Stomach smooth muscle (tissue), 2 donors: ENCODE results near the gene IL17REL.

Source experiments
- H3K27ac ChIP-seq: one replicate; pipeline ENCODE4 v1.7.0; 2013; ENCODE audit warnings: mild to moderate bottlenecking, low read length, inconsistent platforms
- H3K27me3 ChIP-seq, 2 donors: one replicate each; pipeline ENCODE4 v1.7.0; 2013; ENCODE audit warnings: low read length in 2 of 2; ENCODE audit not compliant: insufficient read depth in 2 of 2, control insufficient read depth in 1 of 2
- H3K36me3 ChIP-seq, 2 donors: one replicate each; pipeline ENCODE4 v1.7.0; 2013; ENCODE audit warnings: low read length in 2 of 2; ENCODE audit not compliant: control insufficient read depth in 2 of 2, insufficient read depth in 2 of 2
- H3K4me1 ChIP-seq: one replicate; pipeline ENCODE4 v1.7.0; 2013; ENCODE audit warnings: low read length; ENCODE audit not compliant: control insufficient read depth, insufficient read depth
- H3K4me3 ChIP-seq, 2 donors: one replicate each; pipeline ENCODE4 v1.7.0; 2013; ENCODE audit warnings: low read length in 2 of 2
- H3K9ac ChIP-seq, 2 donors: one replicate each; pipeline ENCODE4 v1.7.0; 2013; ENCODE audit warnings: low read length in 2 of 2, mild to moderate bottlenecking in 1 of 2
- H3K9me3 ChIP-seq, 2 donors: one replicate each; pipeline ENCODE4 v1.7.0; 2013; ENCODE audit warnings: low read length in 2 of 2; ENCODE audit not compliant: control insufficient read depth in 2 of 2
- donor health status: healthy.
- donor health status: Pancreatic carcinoma.

Gene IL17REL

DNA sequence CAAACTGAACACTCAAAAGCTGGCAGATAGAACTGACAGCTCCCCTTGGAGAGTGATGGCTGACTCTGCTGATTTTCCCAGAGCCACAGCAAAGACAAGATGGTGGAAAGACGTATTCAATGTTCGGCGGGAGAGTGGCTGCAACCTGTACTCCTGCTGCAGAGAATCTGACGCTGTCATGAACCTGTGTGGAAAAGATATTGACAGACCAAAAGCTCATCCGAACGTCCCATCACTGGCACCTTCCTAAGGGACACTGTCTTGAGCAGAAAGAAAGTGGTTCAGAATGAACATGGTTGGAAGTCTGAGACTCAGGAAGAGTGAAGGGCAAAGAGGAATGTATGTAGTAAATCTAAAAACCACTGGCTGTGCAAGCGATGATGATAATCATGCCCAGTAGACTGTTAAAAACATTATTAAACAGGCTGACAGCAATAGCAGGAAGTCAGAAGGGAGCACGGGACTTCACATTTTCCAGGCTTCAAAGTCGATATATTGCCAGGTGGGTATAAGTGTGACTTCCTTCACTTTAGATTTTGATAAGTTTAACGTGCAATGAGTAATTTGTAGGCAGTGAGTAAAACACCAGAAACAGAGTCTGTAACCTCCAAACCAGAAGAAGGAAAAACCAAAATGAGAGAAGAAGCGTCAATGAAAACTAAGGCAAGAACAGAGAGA lies 6.2 kb upstream of the IL17REL start:
- H3K4me1 ChIP-seq, result peaks cover 4% of the 10 kb centered on the region
- H3K27ac ChIP-seq, result no peak overlapping the region
- no peaks in the 10 kb centered on the region for H3K36me3 ChIP-seq
- peaks cover 33 to 38% of the 10 kb centered on the region in 2 donors for H3K27me3 ChIP-seq
- no peak overlapping the region for H3K4me3 ChIP-seq
- H3K9me3 ChIP-seq, result peaks cover 0 to 5% of the 10 kb centered on the region in 2 donors
- H3K9ac ChIP-seq, result no peak overlapping the region

DNA sequence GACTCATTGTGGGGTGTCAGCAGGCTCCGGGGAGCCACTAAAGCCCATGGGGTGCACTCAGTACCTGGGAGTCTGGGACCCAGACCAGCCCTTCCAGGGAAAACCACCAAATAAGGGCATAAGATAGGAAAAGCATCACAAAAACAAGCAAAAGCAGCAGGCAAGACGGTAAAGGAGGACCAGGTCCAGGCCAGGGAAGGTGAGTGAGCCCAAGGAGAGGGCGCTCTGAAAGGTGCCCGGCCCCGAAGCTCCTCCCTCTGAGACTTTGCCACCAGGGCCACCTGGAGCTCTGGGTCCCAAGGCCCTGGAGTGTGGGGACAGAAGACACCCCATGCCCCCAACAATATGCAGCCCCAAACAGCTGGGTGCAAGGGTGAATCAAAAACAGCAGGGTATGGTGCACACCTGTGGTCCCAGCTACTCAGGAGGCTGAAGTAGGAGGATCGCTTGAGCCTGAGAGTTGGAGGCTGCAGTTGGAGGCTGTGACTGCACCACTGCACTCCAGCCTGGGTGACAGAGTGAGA lies 5.2 kb upstream of the IL17REL start:
- Histone ChIP-seq H3K36me3 (no peaks in the 10 kb centered on the region), H3K27me3 (peaks cover 37 to 47% of the 10 kb centered on the region in 2 donors), H3K9ac (no peak overlapping the region), H3K9me3 (peaks cover 0 to 5% of the 10 kb centered on the region in 2 donors), H3K4me3 (no peak overlapping the region), H3K4me1 (peaks cover 4% of the 10 kb centered on the region), H3K27ac (no peak overlapping the region)

DNA sequence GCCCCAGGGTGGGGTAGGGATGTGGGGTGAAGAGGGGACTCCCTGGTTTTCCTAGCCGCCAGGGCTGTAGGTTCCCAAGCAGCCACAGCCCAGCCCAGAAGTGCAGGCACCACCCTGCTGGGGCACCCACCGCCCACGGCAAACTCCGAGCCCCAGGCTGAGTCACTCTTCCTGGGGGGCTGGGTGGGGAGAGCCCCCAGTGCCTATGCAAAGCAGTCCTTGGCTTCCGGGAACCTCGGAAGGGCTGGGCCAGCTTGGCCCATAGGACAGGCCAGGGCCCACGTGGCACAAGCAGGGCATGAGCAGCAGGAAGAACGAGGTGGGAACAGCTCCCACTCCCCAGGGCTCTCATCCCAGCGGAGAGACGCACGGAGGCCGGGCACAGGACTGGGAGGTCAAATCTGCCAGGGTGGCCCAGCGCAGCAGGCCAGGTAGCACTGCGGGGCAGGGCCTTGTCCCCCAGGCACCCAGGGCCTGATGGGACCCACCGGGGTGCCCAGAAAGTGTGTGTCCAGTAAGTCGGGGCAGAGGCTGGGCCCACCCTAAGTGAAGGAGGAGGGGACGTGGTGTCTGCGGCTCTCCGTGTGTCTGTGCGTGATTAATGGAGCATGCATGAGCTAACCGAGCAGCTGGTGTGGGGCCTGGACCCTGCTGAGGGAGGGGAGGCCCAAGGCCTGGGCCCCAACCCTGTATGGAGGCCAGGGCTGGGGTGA lies 4.6 kb upstream of the IL17REL start:
- Histone ChIP-seq H3K9ac (no peak overlapping the region), H3K36me3 (no peaks in the 10 kb centered on the region), H3K4me1 (peaks cover 4% of the 10 kb centered on the region), H3K9me3 (peaks cover 0 to 5% of the 10 kb centered on the region in 2 donors), H3K27ac (no peak overlapping the region), H3K27me3 (peaks cover 37 to 53% of the 10 kb centered on the region in 2 donors), H3K4me3 (no peak overlapping the region)

DNA sequence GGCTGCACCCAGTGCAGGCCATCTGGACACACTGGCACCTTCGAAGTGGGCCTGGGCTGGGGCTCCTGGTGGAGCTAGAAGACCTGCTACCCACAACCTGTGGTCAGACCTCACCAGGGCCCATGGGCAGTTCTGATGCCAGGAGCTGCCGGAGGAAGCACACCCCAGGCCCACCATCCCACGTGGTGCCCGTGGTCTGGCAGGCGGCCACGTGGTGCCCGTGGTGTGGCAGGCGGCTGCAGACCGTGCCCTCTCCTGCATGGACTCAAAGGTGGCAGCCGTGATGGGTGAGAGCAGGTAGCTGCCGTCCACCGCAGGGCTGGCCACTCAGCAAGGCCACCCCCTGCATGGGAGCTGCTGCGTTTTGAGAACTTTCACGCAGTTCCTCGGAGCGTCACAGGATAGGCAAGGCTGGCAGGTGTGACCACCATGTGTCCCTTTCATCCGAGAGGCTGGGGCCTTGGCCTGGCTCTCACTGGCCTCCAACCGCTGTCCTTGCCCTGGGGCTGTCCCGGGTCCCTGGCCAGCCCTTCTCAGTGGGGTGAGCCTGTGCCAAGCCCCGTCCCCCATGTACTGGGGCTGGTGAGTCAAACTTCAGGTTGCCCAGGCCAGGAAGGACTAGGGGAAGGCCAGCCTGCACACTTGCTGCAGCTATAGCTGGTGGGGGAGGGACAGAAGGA lies 3.9 kb upstream of the IL17REL start:
- Histone ChIP-seq H3K27ac (no peak overlapping the region), H3K4me3 (no peak overlapping the region), H3K9ac (no peak overlapping the region), H3K9me3 (peaks cover 0 to 5% of the 10 kb centered on the region in 2 donors), H3K27me3 (peaks cover 42 to 60% of the 10 kb centered on the region in 2 donors), H3K36me3 (no peaks in the 10 kb centered on the region), H3K4me1 (peaks cover 4% of the 10 kb centered on the region)

DNA sequence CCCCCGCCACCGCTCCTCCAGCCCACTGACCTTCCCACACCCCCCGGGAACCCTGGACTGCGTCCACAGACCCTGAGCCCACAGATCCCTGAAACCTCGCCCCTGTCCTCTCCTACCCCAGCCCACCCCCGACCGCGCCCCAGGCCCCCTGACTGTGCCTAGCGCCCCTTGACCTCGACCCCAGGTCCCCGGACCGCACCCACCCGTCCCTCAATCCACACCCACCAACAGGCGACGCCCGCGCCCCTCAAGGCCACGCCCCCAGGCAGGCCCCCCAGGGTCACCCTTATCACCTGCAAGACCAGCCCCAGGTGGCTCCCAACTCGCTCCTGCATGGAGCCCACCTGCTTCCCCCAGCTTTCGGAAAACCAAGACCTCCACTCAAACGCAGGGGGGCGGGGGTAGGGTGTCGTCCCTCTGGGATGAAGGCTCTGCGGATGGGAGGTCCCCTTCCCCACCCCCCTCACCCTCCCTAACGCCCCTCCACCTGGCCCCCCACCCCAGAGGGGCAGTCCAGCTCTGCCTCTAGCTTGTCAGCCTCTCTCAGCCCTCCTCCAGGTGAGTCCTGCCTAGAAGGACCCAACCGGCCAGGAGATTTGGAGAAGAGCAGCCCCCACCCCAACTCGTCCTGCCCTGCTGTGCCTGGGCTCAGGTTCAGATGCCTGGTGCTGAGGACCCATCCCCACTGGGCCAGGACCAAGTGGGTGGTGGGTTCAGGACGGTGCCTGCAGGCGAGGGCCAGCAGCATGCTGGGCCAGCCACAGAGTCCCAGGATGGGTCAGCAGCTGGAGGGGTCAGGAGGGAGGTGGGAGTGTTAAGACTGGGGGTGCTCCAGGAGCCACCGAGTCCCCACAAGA lies 3.1 kb upstream of the IL17REL start:
- Histone ChIP-seq H3K36me3 (no peaks in the 10 kb centered on the region), H3K27me3 (peaks cover 45 to 68% of the 10 kb centered on the region in 2 donors)

DNA sequence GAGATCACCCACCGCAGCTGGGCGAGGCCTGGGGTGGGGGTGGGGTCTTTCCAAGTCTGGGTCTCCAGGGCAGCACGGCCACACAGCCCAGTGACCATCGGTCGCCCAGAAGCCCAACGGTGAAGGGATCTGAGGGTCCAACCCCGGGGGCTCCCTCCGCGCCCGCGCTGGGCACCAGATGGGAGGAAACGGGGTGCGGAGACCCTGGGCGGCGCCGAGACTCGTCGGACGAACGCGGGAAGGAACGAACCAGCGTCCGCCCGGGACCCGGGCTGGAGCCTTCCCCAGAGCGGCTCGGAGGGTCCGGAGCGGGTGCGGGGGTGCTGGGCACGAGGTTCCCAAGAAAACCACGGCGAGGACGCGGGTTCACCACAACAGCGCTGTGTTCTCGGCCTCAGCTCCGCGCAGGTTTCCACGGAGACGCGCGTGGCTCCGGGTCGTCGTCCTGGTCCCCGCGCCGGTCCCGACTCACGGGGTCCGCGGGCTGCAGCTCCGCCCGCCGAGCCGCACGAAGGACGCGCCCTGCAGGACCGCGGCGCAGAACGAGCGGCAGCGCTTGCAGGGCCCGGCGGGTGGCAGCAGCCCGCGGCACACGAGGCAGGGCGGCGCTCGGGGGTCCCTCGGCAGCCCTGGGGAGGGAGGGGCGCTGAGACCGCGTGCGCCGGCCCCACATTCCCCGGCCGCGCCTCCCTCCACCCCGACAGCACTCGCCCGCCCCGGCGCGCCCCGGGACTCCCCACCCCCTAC lies 2.3 kb upstream of the IL17REL start:
- Histone ChIP-seq H3K4me1 (peaks cover 6% of the 10 kb centered on the region), H3K27ac (no peak overlapping the region), H3K27me3 (peaks cover 47 to 75% of the 10 kb centered on the region in 2 donors), H3K9ac (no peak overlapping the region), H3K4me3 (no peak overlapping the region), H3K9me3 (peaks cover 0 to 5% of the 10 kb centered on the region in 2 donors), H3K36me3 (no peaks in the 10 kb centered on the region)

More for the DNA sequence above, 3.1 kb upstream of the IL17REL start:
- Histone ChIP-seq H3K4me3 (no peak overlapping the region), H3K9me3 (peaks cover 0 to 5% of the 10 kb centered on the region in 2 donors), H3K9ac (no peak overlapping the region), H3K4me1 (peaks cover 6% of the 10 kb centered on the region), H3K27ac (no peak overlapping the region)

DNA sequence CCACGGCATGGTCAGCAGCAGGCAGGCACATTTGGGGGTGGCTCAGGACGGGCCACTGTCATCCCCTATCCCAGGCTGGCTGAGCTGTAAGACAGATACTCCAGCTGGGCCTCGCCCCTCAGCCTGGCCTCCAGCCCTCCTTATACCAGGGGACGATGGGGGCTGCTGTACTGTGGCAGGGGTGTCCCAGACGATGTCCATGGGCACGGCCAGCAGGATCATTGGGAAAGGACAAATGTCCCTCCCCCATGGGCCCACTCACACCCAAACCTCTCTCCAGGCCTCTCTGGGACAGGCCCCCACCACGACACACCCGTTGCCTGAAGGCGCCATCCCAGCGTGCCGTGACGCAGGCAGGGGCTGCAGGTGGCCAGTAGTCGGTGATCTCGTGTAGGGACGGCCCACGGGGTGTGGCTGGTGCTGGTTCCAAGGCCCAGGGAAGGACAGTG lies 1.5 kb upstream of the IL17REL start:
- H3K4me3 ChIP-seq, result no peak overlapping the region
- no peak overlapping the region for H3K27ac ChIP-seq
- H3K9me3 ChIP-seq, result no peaks in the 10 kb centered on the region
- no peaks in the 10 kb centered on the region for H3K36me3 ChIP-seq
- H3K9ac ChIP-seq, result no peak overlapping the region
- H3K27me3 ChIP-seq, result peaks cover 44 to 77% of the 10 kb centered on the region in 2 donors
- peaks cover 6% of the 10 kb centered on the region for H3K4me1 ChIP-seq

DNA sequence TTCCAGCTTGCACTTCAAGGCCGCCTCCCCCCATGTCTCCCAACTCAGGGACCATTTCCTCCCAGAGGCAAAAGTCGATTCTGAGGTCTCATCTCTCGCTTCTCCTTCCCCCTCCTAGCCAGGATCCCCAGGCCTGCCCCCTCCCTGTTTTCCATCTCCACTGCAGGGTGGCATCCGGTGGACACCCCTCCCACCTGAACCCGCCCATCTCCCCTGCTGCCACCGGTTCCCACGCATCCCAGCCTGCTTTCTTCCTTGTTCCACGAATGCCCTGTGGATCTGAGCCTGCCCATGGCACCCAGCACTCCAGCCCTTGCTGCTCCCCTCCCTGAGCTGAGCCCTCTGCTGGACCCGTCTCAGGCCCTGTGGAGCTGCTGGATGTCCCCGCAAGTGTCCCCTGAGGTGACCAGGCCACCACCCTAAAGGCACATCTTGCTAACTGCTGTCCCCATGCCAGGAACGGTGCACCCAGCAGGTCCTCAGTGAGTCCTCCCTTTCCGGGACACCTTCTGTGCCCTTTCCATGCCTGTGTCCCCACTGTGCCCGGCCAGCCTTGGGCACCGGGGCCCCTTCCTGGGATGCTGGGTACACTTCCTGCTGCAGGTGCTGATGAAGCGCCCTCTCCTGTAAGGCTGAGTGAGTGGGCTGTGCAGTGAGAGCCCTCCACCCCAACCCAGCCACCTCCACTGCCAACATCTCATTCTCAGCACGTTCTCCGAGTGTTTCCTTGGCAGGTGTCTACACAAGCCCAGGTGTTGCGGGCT lies 936 bp downstream of the IL17REL start:
- Histone ChIP-seq H3K9ac (no peak overlapping the region), H3K27ac (no peak overlapping the region), H3K4me1 (peaks cover 6% of the 10 kb centered on the region), H3K27me3 (peaks cover 35 to 64% of the 10 kb centered on the region in 2 donors), H3K9me3 (no peaks in the 10 kb centered on the region), H3K36me3 (no peaks in the 10 kb centered on the region), H3K4me3 (no peak overlapping the region)

DNA sequence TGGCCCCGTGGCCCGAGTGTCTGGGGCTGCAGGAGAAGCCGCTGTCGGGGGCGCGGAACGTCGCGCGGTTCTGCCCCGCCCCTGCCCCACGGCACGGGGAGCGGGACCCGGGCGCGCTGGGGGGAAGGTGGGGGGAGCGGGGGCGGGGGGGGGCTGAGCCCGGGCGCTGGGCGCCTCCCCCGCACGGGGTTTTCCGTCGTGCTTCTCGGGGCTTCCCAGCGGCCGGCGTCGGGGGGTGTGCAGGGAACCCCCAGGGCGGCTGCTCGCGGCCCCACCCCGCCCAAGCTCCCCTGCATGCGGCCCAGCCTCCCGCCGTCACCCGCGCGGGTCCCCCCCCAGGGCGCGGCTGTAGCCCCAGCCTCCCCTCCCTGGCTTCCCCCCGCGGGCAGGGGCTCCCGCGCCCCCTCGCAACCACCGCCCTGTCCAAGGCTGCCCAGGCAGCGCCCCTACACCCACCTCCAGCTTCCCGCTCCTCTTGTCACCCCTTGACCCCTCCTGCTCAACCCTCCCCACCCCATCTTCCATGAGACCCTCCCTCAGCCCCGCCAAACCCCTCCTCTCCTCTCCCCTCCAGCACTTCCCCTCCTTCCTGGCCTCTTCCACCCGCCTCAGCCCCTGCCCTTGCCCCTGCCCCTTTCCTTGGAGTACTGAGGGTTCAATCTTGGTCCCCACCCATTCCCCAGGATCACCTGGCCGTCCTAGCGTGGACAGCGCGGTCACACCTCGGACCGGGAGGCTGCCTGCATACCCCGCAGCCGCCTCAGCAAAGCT lies 1.7 kb downstream of the IL17REL start:
- Histone ChIP-seq H3K9ac (no peak overlapping the region), H3K27me3 (peaks cover 32 to 56% of the 10 kb centered on the region in 2 donors), H3K4me3 (no peak overlapping the region)

More for the DNA sequence above, 1.7 kb downstream of the IL17REL start:
- Histone ChIP-seq H3K9me3 (no peaks in the 10 kb centered on the region), H3K36me3 (no peaks in the 10 kb centered on the region), H3K27ac (no peak overlapping the region), H3K4me1 (peaks cover 6% of the 10 kb centered on the region)
